K562 (cell line): ENCODE measurements around the gene FSCN2.

Source experiments
- TBP ChIP-seq: optimal IDR thresholded peaks from 2 replicates; pipeline ENCODE3; 2011; ENCODE audit warnings: low read depth, low read length, improper control_type of control experiment
- TF ChIP-seq, protein P1 (sequence below): fragments of 250-450 bp; sonication (Bioruptor Pico); IDR thresholded peaks from 2 replicates; pipeline ENCODE4 v1.5.1; 2021; ENCODE audit warnings: mild to moderate bottlenecking

DNA sequence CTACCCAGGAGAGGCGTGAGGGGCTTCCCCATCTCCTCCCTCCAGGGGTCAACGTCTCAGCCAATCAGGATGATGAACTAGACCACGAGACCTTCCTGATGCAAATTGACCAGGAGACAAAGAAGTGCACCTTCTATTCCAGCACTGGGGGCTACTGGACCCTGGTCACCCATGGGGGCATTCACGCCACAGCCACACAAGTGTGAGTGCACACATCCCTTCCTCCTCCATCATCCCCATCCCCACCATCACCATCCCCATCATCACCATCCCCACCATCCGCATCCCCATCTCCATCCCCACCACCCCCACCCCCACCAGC, 6.8 kb downstream of the FSCN2 start:
- TF ChIP-seq, protein P1, sequence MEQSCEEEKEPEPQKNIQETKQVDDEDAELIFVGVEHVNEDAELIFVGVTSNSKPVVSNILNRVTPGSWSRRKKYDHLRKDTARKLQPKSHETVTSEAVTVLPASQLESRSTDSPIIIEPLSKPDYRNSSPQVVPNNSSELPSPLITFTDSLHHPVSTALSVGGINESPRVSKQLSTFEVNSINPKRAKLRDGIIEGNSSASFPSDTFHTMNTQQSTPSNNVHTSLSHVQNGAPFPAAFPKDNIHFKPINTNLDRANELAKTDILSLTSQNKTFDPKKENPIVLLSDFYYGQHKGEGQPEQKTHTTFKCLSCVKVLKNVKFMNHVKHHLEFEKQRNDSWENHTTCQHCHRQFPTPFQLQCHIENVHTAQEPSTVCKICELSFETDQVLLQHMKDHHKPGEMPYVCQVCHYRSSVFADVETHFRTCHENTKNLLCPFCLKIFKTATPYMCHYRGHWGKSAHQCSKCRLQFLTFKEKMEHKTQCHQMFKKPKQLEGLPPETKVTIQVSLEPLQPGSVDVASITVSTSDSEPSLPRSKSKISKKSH (CRISPR knock-in tag) = no peak
- TF ChIP-seq TBP = no peak
